Sigmoid colon (tissue), 4 donors: ENCODE measurements around the gene CLEC3B.

Experiments used
- EP300 ChIP-seq, 4 donors: sonication (generic); formaldehyde crosslinking; IDR thresholded peaks; one replicate each; pipeline ENCODE4 v1.6.1; 2017; ENCODE audit warnings: antibody characterized with exemption in 4 of 4
- POLR2A ChIP-seq, 2 donors: fragments of 450-650 bp; IDR thresholded peaks; one replicate each; pipeline ENCODE4 v1.6.1; 2016; ENCODE audit warnings: antibody characterized with exemption in 2 of 2, mild to moderate bottlenecking in 2 of 2, moderate library complexity in 2 of 2
- POLR2AphosphoS5 ChIP-seq, 4 donors: sonication (generic); formaldehyde crosslinking; IDR thresholded peaks; one replicate each; pipeline ENCODE4 v1.6.1; 2017; ENCODE audit warnings: antibody characterized with exemption in 4 of 4
- TF ChIP-seq, protein P1 (sequence below), 4 experiments: fragments of 450-650 bp in 3 of 4; fragments of 200-600 bp in 1 of 4; IDR thresholded peaks; one replicate each; pipeline ENCODE4 v1.5.1; 2016 to 2019; ENCODE audit warnings: antibody characterized with exemption in 4 of 4, mild to moderate bottlenecking in 3 of 4, moderate library complexity in 2 of 4

- TF ChIP-seq POLR2AphosphoS5 (IDR thresholded peaks at IDR 0.05): no peak
- TF ChIP-seq, protein P1, sequence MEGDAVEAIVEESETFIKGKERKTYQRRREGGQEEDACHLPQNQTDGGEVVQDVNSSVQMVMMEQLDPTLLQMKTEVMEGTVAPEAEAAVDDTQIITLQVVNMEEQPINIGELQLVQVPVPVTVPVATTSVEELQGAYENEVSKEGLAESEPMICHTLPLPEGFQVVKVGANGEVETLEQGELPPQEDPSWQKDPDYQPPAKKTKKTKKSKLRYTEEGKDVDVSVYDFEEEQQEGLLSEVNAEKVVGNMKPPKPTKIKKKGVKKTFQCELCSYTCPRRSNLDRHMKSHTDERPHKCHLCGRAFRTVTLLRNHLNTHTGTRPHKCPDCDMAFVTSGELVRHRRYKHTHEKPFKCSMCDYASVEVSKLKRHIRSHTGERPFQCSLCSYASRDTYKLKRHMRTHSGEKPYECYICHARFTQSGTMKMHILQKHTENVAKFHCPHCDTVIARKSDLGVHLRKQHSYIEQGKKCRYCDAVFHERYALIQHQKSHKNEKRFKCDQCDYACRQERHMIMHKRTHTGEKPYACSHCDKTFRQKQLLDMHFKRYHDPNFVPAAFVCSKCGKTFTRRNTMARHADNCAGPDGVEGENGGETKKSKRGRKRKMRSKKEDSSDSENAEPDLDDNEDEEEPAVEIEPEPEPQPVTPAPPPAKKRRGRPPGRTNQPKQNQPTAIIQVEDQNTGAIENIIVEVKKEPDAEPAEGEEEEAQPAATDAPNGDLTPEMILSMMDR (IDR thresholded peaks at IDR 0.05): no peak
- TF ChIP-seq POLR2A (IDR thresholded peaks at IDR 0.05): no peak
- TF ChIP-seq EP300 (IDR thresholded peaks at IDR 0.05): no peak
These were observed 22.2 kb upstream of the CLEC3B start for GRCh38 chr3:45003859-45004258.
